H9 (cell line): ENCODE results near the gene FGF22. TPM values are rescaled to one million over a fixed set of nuclear protein-coding genes. Genes with fewer than 3 reads are reported as not detected.

Experiments used
- DNase-seq: peaks from one replicate; pipeline ENCODE4 v3.0.0-alpha.2; 2017
- H2AFZ ChIP-seq: one replicate; pipeline ENCODE4 v1.6.1; 2013; ENCODE audit warnings: mild to moderate bottlenecking, low read length, control low read depth, moderate library complexity
- H2AK5ac ChIP-seq: 2 replicates; pipeline ENCODE4 v1.6.1; 2013; ENCODE audit warnings: low read length, control low read depth, mixed read lengths; ENCODE audit not compliant: insufficient read length
- H2BK120ac ChIP-seq: one replicate; pipeline ENCODE4 v1.6.1; 2013; ENCODE audit warnings: low read depth, mild to moderate bottlenecking, low read length, control low read depth, inconsistent platforms; ENCODE audit not compliant: poor library complexity, severe bottlenecking
- H2BK12ac ChIP-seq: 2 replicates; pipeline ENCODE4 v1.6.1; 2013; ENCODE audit warnings: low read length, control low read depth, mixed read lengths, low read depth; ENCODE audit not compliant: insufficient read length
- H2BK15ac ChIP-seq: 2 replicates; pipeline ENCODE4 v1.6.1; 2013; ENCODE audit warnings: low read depth, low read length, control low read depth
- H2BK20ac ChIP-seq: one replicate; pipeline ENCODE4 v1.6.1; 2013; ENCODE audit warnings: low read depth, mild to moderate bottlenecking, low read length, control low read depth, inconsistent platforms; ENCODE audit not compliant: poor library complexity, severe bottlenecking
- H2BK5ac ChIP-seq: 2 replicates; pipeline ENCODE4 v1.6.1; 2013; ENCODE audit warnings: low read length, control low read depth, mixed read lengths; ENCODE audit not compliant: insufficient read length
- H3K14ac ChIP-seq: 2 replicates; pipeline ENCODE4 v1.6.1; 2013; ENCODE audit warnings: low read length, control low read depth; ENCODE audit not compliant: insufficient read depth
- H3K18ac ChIP-seq: 2 replicates; pipeline ENCODE4 v1.6.1; 2013; ENCODE audit warnings: low read depth, mild to moderate bottlenecking, mixed read lengths, low read length, control low read depth; ENCODE audit not compliant: insufficient read length
- H3K23ac ChIP-seq: 2 replicates; pipeline ENCODE4 v1.6.1; 2013; ENCODE audit warnings: low read length, control low read depth, mixed read lengths, low read depth; ENCODE audit not compliant: insufficient read length
- H3K23me2 ChIP-seq: 2 replicates; pipeline ENCODE4 v1.6.1; 2013; ENCODE audit warnings: low read depth, mild to moderate bottlenecking, mixed read lengths, low read length, control low read depth; ENCODE audit not compliant: insufficient read length, poor library complexity, severe bottlenecking
- H3K27ac ChIP-seq: 2 replicates; pipeline ENCODE4 v1.5.1; 2013; ENCODE audit warnings: low read length, control low read depth, mixed read lengths, low read depth; ENCODE audit not compliant: insufficient read length
- H3K27me3 ChIP-seq: 2 replicates; pipeline ENCODE4 v1.6.1; 2013; ENCODE audit warnings: low read length, control low read depth, inconsistent platforms; ENCODE audit not compliant: insufficient read depth
- H3K4ac ChIP-seq: 2 replicates; pipeline ENCODE4 v1.6.1; 2013; ENCODE audit warnings: low read depth, mild to moderate bottlenecking, control low read depth, inconsistent platforms, low read length, moderate library complexity
- H3K4me1 ChIP-seq: 2 replicates; pipeline ENCODE4 v1.6.1; 2013; ENCODE audit warnings: low read length, control low read depth, inconsistent platforms; ENCODE audit not compliant: insufficient read depth
- H3K4me2 ChIP-seq: 2 replicates; pipeline ENCODE4 v1.6.1; 2013; ENCODE audit warnings: low read length, control low read depth, mixed read lengths; ENCODE audit not compliant: insufficient read length, insufficient read depth
- H3K56ac ChIP-seq: 2 replicates; pipeline ENCODE4 v1.6.1; 2013; ENCODE audit warnings: low read depth, mild to moderate bottlenecking, mixed read lengths, low read length, control low read depth; ENCODE audit not compliant: insufficient read length
- H3K79me1 ChIP-seq: 2 replicates; pipeline ENCODE4 v1.6.1; 2013; ENCODE audit warnings: low read depth, mild to moderate bottlenecking, moderate library complexity, low read length, control low read depth, inconsistent platforms; ENCODE audit not compliant: insufficient read depth, poor library complexity, severe bottlenecking
- H3K79me2 ChIP-seq: 2 replicates; pipeline ENCODE4 v1.6.1; 2013; ENCODE audit warnings: low read length, control low read depth, inconsistent platforms; ENCODE audit not compliant: insufficient read depth
- H3K9ac ChIP-seq: 2 replicates; pipeline ENCODE4 v1.6.1; 2013; ENCODE audit warnings: low read length, control low read depth, mixed read lengths; ENCODE audit not compliant: insufficient read length; ENCODE audit errors: extremely low read depth
- H3K9me3 ChIP-seq: one replicate; pipeline ENCODE4 v1.6.1; 2013; ENCODE audit warnings: low read depth, low read length, inconsistent platforms; ENCODE audit not compliant: control insufficient read depth
- H3T11ph ChIP-seq: one replicate; pipeline ENCODE4 v1.6.1; 2013; ENCODE audit warnings: mild to moderate bottlenecking, low read length, control low read depth, inconsistent platforms
- H4K20me1 ChIP-seq: one replicate; pipeline ENCODE4 v1.6.1; 2013; ENCODE audit not compliant: control insufficient read depth, insufficient read length, insufficient read depth
- H4K5ac ChIP-seq: 2 replicates; pipeline ENCODE4 v1.6.1; 2013; ENCODE audit warnings: low read depth, mild to moderate bottlenecking, mixed read lengths, low read length, control low read depth; ENCODE audit not compliant: insufficient read length
- H4K8ac ChIP-seq: replicated peaks from 2 replicates; pipeline ENCODE4 v1.6.1; 2013; ENCODE audit warnings: low read length, control low read depth, mixed read lengths, low read depth; ENCODE audit not compliant: insufficient read length
- H4K91ac ChIP-seq: 2 replicates; pipeline ENCODE4 v1.6.1; 2013; ENCODE audit warnings: low read depth, mild to moderate bottlenecking, moderate library complexity, mixed read lengths, low read length, control low read depth; ENCODE audit not compliant: insufficient read length
- H3K27ac Mint-ChIP-seq, 3 experiments: 2 replicates in 2 of 3; 3 replicates in 1 of 3; pipeline ENCODE4 v1.8.0; 2020 to 2021; ENCODE audit warnings: mixed read lengths in 3 of 3, mild to moderate bottlenecking in 1 of 3, moderate library complexity in 1 of 3
- H3K27me3 Mint-ChIP-seq: 2 replicates; pipeline ENCODE4 v1.8.0; 2021; ENCODE audit warnings: low read depth, mild to moderate bottlenecking, moderate library complexity, mixed read lengths
- H3K36me3 Mint-ChIP-seq, 3 experiments: 2 replicates in 2 of 3; 3 replicates in 1 of 3; pipeline ENCODE4 v1.8.0; 2020 to 2021; ENCODE audit warnings: low read depth in 3 of 3, mixed read lengths in 3 of 3; ENCODE audit not compliant: insufficient read depth in 1 of 3
- H3K4me1 Mint-ChIP-seq, 2 experiments: 2 replicates each; pipeline ENCODE4 v1.8.0; 2020; ENCODE audit warnings: mixed read lengths in 2 of 2
- H3K4me3 Mint-ChIP-seq, 2 experiments: 2 replicates in 1 of 2; 3 replicates in 1 of 2; pipeline ENCODE4 v1.8.0; 2020 to 2021; ENCODE audit warnings: mild to moderate bottlenecking in 2 of 2, mixed read lengths in 2 of 2, moderate library complexity in 1 of 2
- H3K9me3 Mint-ChIP-seq, 2 experiments: 2 replicates in 1 of 2; 3 replicates in 1 of 2; pipeline ENCODE4 v1.8.0; 2020; ENCODE audit warnings: mild to moderate bottlenecking in 2 of 2, mixed read lengths in 2 of 2, moderate library complexity in 1 of 2
- CTCF ChIP-seq: fragments of 200-600 bp; sonication (generic); conservative IDR thresholded peaks from 3 replicates; pipeline ENCODE4 v1.8.0; 2021; ENCODE audit warnings: antibody characterized with exemption, mild to moderate bottlenecking
- WGBS: extraction: QIAGEN DNeasy Blood & Tissue Kit; methylation state at CpG from one replicate; pipeline ENCODE4 v1.1.7; 2013; ENCODE audit warnings: missing lambda C conversion rate, low lambda C conversion rate, mixed read lengths; ENCODE audit not compliant: insufficient read length; ENCODE audit errors: extremely low coverage; 5-methylcytosine and 5-hydroxymethylcytosine counted together
- total RNA-seq: library from RNA; stranded (reverse); gene quantifications from 2 replicates; pipeline ENCODE4 v1.2.1, GENCODE V29; 2021

FGF22 gene
- total RNA-seq, 1 experiment from 2014 or later, result 0.72 TPM

GRCh38 chr19:646779-647565, 7.3 kb downstream of the FGF22 start:
- WGBS, result no CpG with 5 or more reads among the region's 48 CpGs
- no peak overlapping the region for H3K23ac ChIP-seq
- H3K4ac ChIP-seq, result no peak overlapping the region
- no peaks in the 10 kb centered on the region for H3K4me1 Mint-ChIP-seq
- H2AK5ac ChIP-seq, result no peak overlapping the region
- no peak overlapping the region for H3K27ac ChIP-seq
- H3K23me2 ChIP-seq, result no peaks in the 10 kb centered on the region
- no peaks in the 10 kb centered on the region for H3K4me1 ChIP-seq
- no peaks in the 10 kb centered on the region; the same call in 1 of the 2 replicates for H3K79me2 ChIP-seq
- H3T11ph ChIP-seq, result no peak overlapping the region
- H3K27me3 ChIP-seq, result no peaks in the 10 kb centered on the region
- H2BK12ac ChIP-seq, result no peak overlapping the region
- H3K4me2 ChIP-seq, result no peak overlapping the region
- no peak overlapping the region for H4K91ac ChIP-seq
- no peaks in the 10 kb centered on the region for H3K27me3 Mint-ChIP-seq
- no peaks in the 10 kb centered on the region for H3K9me3 Mint-ChIP-seq
- no peaks in the 10 kb centered on the region for H3K9me3 ChIP-seq
- no peak overlapping the region for H2AFZ ChIP-seq
- no peak overlapping the region for H2BK15ac ChIP-seq
- H3K9ac ChIP-seq, result no peak overlapping the region
- H2BK5ac ChIP-seq, result no peak overlapping the region
- no peak overlapping the region for H2BK120ac ChIP-seq
- H3K18ac ChIP-seq, result no peak overlapping the region
- H3K36me3 Mint-ChIP-seq, result peaks cover 11 to 35% (median 18%) of the 10 kb centered on the region in 3 experiments
- H4K20me1 ChIP-seq, result no peaks in the 10 kb centered on the region
- no peak overlapping the region for H3K27ac Mint-ChIP-seq
- no peak overlapping the region for H3K4me3 Mint-ChIP-seq
- DNase-seq, result no peak
- H2BK20ac ChIP-seq, result no peak overlapping the region
- H4K5ac ChIP-seq, result no peak overlapping the region
- TF ChIP-seq CTCF, result no peak
- no peak overlapping the region for H3K14ac ChIP-seq
- H3K79me1 ChIP-seq, result peaks cover 4% of the 10 kb centered on the region
- no peak overlapping the region for H3K56ac ChIP-seq
- no peak overlapping the region for H4K8ac ChIP-seq
